Sigmoid colon (tissue), 7 donors: ENCODE measurements around the gene FLT1. TPM values are rescaled to one million over a fixed set of nuclear protein-coding genes. Genes with fewer than 3 reads are reported as not detected.

Experiments used
- DNase-seq: peaks from one replicate; pipeline ENCODE4 v3.0.0-alpha.2; 2019
- H3K27ac ChIP-seq, 4 donors: fragments of 200-600 bp; sonication (generic); one replicate each; pipeline ENCODE4 v1.5.1; 2016 to 2019; ENCODE audit warnings: mild to moderate bottlenecking in 1 of 4
- H3K27me3 ChIP-seq, 3 donors: fragments of 200-600 bp; sonication (generic); one replicate each; pipeline ENCODE4 v1.5.1; 2019; ENCODE audit warnings: mild to moderate bottlenecking in 1 of 3
- H3K36me3 ChIP-seq, 4 donors: fragments of 200-600 bp; sonication (generic); one replicate each; pipeline ENCODE4 v1.5.1; 2016 to 2019
- H3K4me1 ChIP-seq, 4 donors: fragments of 200-600 bp; sonication (generic); one replicate each; pipeline ENCODE4 v1.5.1; 2017 to 2019
- H3K4me3 ChIP-seq, 4 donors: fragments of 200-600 bp; sonication (generic); one replicate each; pipeline ENCODE4 v1.5.1; 2017 to 2019; ENCODE audit warnings: mild to moderate bottlenecking in 2 of 4, moderate library complexity in 1 of 4
- H3K9me3 ChIP-seq, 4 donors: fragments of 200-600 bp in 3 of 4; sonication (generic) in 3 of 4; one replicate each; pipeline versions ENCODE4 v1.5.1 to v1.6.1; 2013 to 2019
- CTCF ChIP-seq, 4 experiments: fragments of 450-650 bp in 3 of 4; fragments of 200-600 bp in 1 of 4; IDR thresholded peaks; one replicate each; pipeline ENCODE4 v1.5.1; 2016 to 2019; ENCODE audit warnings: antibody characterized with exemption in 4 of 4, mild to moderate bottlenecking in 3 of 4, moderate library complexity in 2 of 4
- EP300 ChIP-seq, 4 donors: sonication (generic); formaldehyde crosslinking; IDR thresholded peaks; one replicate each; pipeline ENCODE4 v1.6.1; 2017; ENCODE audit warnings: antibody characterized with exemption in 4 of 4
- POLR2A ChIP-seq, 2 donors: fragments of 450-650 bp; IDR thresholded peaks; one replicate each; pipeline ENCODE4 v1.6.1; 2016; ENCODE audit warnings: antibody characterized with exemption in 2 of 2, mild to moderate bottlenecking in 2 of 2, moderate library complexity in 2 of 2
- POLR2AphosphoS5 ChIP-seq, 4 donors: sonication (generic); formaldehyde crosslinking; IDR thresholded peaks; one replicate each; pipeline ENCODE4 v1.6.1; 2017; ENCODE audit warnings: antibody characterized with exemption in 4 of 4
- WGBS, 2 donors: extraction: QIAGEN DNeasy Blood & Tissue Kit; methylation state at CpG; one replicate each; pipeline ENCODE4 v1.1.7; 2013; 5-methylcytosine and 5-hydroxymethylcytosine counted together
- intact Hi-C: fragments of 100-400 bp; cut with DNase I; formaldehyde crosslinking; loops from one replicate; pipeline ENCODE4 v1.15.1; 2023
- polyA plus RNA-seq, 3 donors: library from polyadenylated mRNA; stranded (reverse); fragments of 200-250 nt; gene quantifications; one replicate each; pipeline ENCODE4 v1.2.3, GENCODE V29; 2013
- total RNA-seq, 4 donors: library from RNA; depleted of rRNA; stranded (reverse); fragments of >200 nt; gene quantifications; one replicate each; pipeline ENCODE4 v1.1.0, GENCODE V29; 2016
- donor health status: healthy with polysubstance abuse.
- donor health status: Bipolar disorder and iron deficiency.
- donor health status: healthy.

FLT1 gene
- total and polyA plus RNA-seq, 7 donors = under 0.01 to 18.3 (median 5.7) TPM

- Histone ChIP-seq H3K4me1 (peaks cover 0 to 3% (median under 1%) of the 10 kb centered on the region in 4 donors), H3K27ac (no peak overlapping the region), H3K4me3 (no peak overlapping the region), H3K36me3 (no peaks in the 10 kb centered on the region), H3K9me3 (no peaks in the 10 kb centered on the region), H3K27me3 (no peaks in the 10 kb centered on the region)
- intact Hi-C loops = no loop called here
- 91 to 92% methylated on average over 14 of the region's 14 CpGs for WGBS, 2 donors
- no peak for DNase-seq
- TF ChIP-seq EP300 (IDR thresholded peaks at IDR 0.05) (no peak), POLR2A (IDR thresholded peaks at IDR 0.05) (no peak), POLR2AphosphoS5 (IDR thresholded peaks at IDR 0.05) (no peak), CTCF (IDR thresholded peaks at IDR 0.05) (no peak)
Measured at GRCh38 chr13:28327373-28328270, 167.3 kb downstream of the FLT1 start.

- no peaks in the 10 kb centered on the region for H3K36me3 ChIP-seq
- TF ChIP-seq EP300 (IDR thresholded peaks at IDR 0.05) (no peak), CTCF (IDR thresholded peaks at IDR 0.05) (no peak), POLR2AphosphoS5 (IDR thresholded peaks at IDR 0.05) (no peak), POLR2A (IDR thresholded peaks at IDR 0.05) (no peak)
Measured at GRCh38 chr13:28326056-28326455, 168.9 kb downstream of the FLT1 start.

GRCh38 chr13:28325022-28325421 lies 169.9 kb downstream of the FLT1 start:
- intact Hi-C loops = loop anchor here (2.0 kb wide), 1 partner anchor 472 kb away; no protein-coding TSS in a partner anchor
- Histone ChIP-seq H3K36me3 (no peaks in the 10 kb centered on the region), H3K9me3 (no peaks in the 10 kb centered on the region), H3K4me1 (peaks cover 0 to 10% (median 4%) of the 10 kb centered on the region in 4 donors), H3K27me3 (no peaks in the 10 kb centered on the region), H3K27ac (no peak overlapping the region), H3K4me3 (no peak overlapping the region)
- TF ChIP-seq POLR2A (IDR thresholded peaks at IDR 0.05) (no peak), CTCF (IDR thresholded peaks at IDR 0.05) (no peak), EP300 (IDR thresholded peaks at IDR 0.05) (no peak), POLR2AphosphoS5 (IDR thresholded peaks at IDR 0.05) (no peak)
- WGBS, 2 donors = 66 to 75% methylated on average over 2 of the region's 2 CpGs
- DNase-seq = no peak

More at GRCh38 chr13:28326056-28326455, 168.9 kb downstream of the FLT1 start:
- DNase-seq = no peak
- no peak overlapping the region for H3K27ac ChIP-seq
- 73 to 80% methylated on average over 2 of the region's 2 CpGs for WGBS, 2 donors
- no peaks in the 10 kb centered on the region for H3K27me3 ChIP-seq
- intact Hi-C loops = no loop called here
- H3K4me1 ChIP-seq = peaks cover 0 to 9% (median 3%) of the 10 kb centered on the region in 4 donors
- H3K9me3 ChIP-seq = no peaks in the 10 kb centered on the region
- no peak overlapping the region for H3K4me3 ChIP-seq

- WGBS, 2 donors = 28 to 31% methylated on average over 4 of the region's 4 CpGs
- TF ChIP-seq CTCF (IDR thresholded peaks at IDR 0.05) (peak in 3 of 4 experiments; percentile 30 to 60 (median 41)), POLR2A (IDR thresholded peaks at IDR 0.05) (no peak)
- DNase-seq = no peak
- no peak overlapping the region for H3K4me3 ChIP-seq
- no peak overlapping the region for H3K27ac ChIP-seq
- intact Hi-C loops = loop anchor here (2.0 to 5.0 kb wide), 2 partner anchors 313 to 473 kb away; no protein-coding TSS in a partner anchor
- H3K9me3 ChIP-seq = no peaks in the 10 kb centered on the region
- H3K36me3 ChIP-seq = no peaks in the 10 kb centered on the region
- peaks cover 0 to 10% (median 4%) of the 10 kb centered on the region in 4 donors for H3K4me1 ChIP-seq
- H3K27me3 ChIP-seq = no peaks in the 10 kb centered on the region
Measured at GRCh38 chr13:28324181-28324789, 170.6 kb downstream of the FLT1 start.
